ENCODE measurements around the gene DUSP12.
"Not testable (repeated sequence)": the region's sequence is repeated elsewhere in the genome, so short reads cannot be mapped to it uniquely, and the experiment has no call there.

The DUSP12 gene

GRCh38 chr1:161749509-161750407, at the start of gene DUSP12:
Gene DUSP12 (plus strand): TSS chr1:161749786. CDS start chr1:161749802, 16 bp downstream.
- peak; percentile 98 to 100 for DNase-seq

GRCh38 chr1:161702250-161702649, 47.3 kb upstream of the DUSP12 start:
- DNase-seq = peak; percentile 14 to 38

GRCh38 chr1:161705537-161705936, 44.0 kb upstream of the DUSP12 start:
- DNase-seq = no peak

- no peak for DNase-seq
Measured at GRCh38 chr1:161706113-161706481, 43.5 kb upstream of the DUSP12 start.

- DNase-seq = peak; percentile 68 to 84
Measured at GRCh38 chr1:161706482-161707347, 42.9 kb upstream of the DUSP12 start, which contains the start of gene FCRLA. Gene FCRLA (plus strand): TSS chr1:161707229. CDS start chr1:161707265, 36 bp downstream.

- no peak for DNase-seq
Measured at GRCh38 chr1:161707503-161707902, 42.1 kb upstream of the DUSP12 start.

GRCh38 chr1:161709373-161709772, 40.2 kb upstream of the DUSP12 start:
- DNase-seq = no peak

GRCh38 chr1:161710560-161710959, 39.0 kb upstream of the DUSP12 start:
- DNase-seq = no peak

- no peak for DNase-seq
Measured at GRCh38 chr1:161718559-161719324, 30.8 kb upstream of the DUSP12 start.

- no peak for DNase-seq
Measured at GRCh38 chr1:161719325-161719611, 30.3 kb upstream of the DUSP12 start.

- no peak for DNase-seq
Measured at GRCh38 chr1:161720422-161720821, 29.2 kb upstream of the DUSP12 start.

GRCh38 chr1:161720956-161721737, 28.4 kb upstream of the DUSP12 start, which contains the start of gene FCRLB:
Gene FCRLB (plus strand): TSS chr1:161721544. CDS start chr1:161722673, 1,129 bp downstream.
- DNase-seq = peak in 1 of 2 experiments; percentile 40

- no peak for DNase-seq
Measured at GRCh38 chr1:161721738-161722343, 27.7 kb upstream of the DUSP12 start.

GRCh38 chr1:161722406-161722805, 27.2 kb upstream of the DUSP12 start:
- no peak for DNase-seq

- DNase-seq = no peak
Measured at GRCh38 chr1:161723459-161724141, 26.0 kb upstream of the DUSP12 start.

- DNase-seq = not testable (repeated sequence)
Measured at GRCh38 chr1:161725258-161725907, 24.2 kb upstream of the DUSP12 start.

- peak; percentile 61 to 92 for DNase-seq
Measured at GRCh38 chr1:161725908-161726472, 23.6 kb upstream of the DUSP12 start.

- DNase-seq = peak; percentile 83 to 97
Measured at GRCh38 chr1:161726473-161727255, 22.9 kb upstream of the DUSP12 start.

GRCh38 chr1:161727256-161727924, 22.2 kb upstream of the DUSP12 start:
- no peak for DNase-seq

All from NCI-H526 (cell line).